Measurements from ENCODE around the gene LYPD1.

DNA sequence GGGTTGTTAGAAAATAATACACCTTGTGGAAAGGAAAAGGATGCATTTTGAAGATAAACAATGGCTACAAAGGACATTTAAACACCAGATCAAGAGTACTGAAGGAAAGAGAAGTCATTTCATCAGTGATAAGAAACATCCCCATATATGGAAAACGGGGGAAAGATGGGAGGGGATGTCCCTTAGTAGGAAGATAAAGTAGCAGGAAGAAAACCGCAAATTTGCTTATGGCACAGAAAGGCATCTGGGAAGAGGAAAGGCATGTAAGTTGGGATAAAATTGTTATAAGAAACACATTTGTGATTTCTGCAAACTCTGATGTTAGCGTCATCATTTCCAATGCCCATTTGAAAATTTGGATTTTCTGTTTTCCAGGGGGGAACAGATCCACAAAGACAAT, 10.5 kb upstream of the LYPD1 start:
- TF ChIP-seq, protein P1, sequence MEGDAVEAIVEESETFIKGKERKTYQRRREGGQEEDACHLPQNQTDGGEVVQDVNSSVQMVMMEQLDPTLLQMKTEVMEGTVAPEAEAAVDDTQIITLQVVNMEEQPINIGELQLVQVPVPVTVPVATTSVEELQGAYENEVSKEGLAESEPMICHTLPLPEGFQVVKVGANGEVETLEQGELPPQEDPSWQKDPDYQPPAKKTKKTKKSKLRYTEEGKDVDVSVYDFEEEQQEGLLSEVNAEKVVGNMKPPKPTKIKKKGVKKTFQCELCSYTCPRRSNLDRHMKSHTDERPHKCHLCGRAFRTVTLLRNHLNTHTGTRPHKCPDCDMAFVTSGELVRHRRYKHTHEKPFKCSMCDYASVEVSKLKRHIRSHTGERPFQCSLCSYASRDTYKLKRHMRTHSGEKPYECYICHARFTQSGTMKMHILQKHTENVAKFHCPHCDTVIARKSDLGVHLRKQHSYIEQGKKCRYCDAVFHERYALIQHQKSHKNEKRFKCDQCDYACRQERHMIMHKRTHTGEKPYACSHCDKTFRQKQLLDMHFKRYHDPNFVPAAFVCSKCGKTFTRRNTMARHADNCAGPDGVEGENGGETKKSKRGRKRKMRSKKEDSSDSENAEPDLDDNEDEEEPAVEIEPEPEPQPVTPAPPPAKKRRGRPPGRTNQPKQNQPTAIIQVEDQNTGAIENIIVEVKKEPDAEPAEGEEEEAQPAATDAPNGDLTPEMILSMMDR (IDR thresholded peaks at IDR 0.05 in 2 of 3, conservative IDR thresholded peaks at IDR 0.05 in 1 of 3; ENCODE audit: insufficient read depth in 2 of 3, low read depth in 1 of 3, low read length in 3 of 3), result no peak
- TF ChIP-seq ZNF133 (CRISPR knock-in tag; IDR thresholded peaks at IDR 0.05) (no peak), IRF2 (CRISPR knock-in tag; IDR thresholded peaks at IDR 0.05) (no peak), NR3C1 (CRISPR knock-in tag; IDR thresholded peaks at IDR 0.05) (no peak), MXI1 (IDR thresholded peaks at IDR 0.05; ENCODE audit: low read depth, low read length) (no peak), YBX1 (IDR thresholded peaks at IDR 0.05) (no peak), ZSCAN29 (IDR thresholded peaks at IDR 0.05) (no peak), POLR2A (conservative IDR thresholded peaks at IDR 0.05) (no peak), NR2C1 (IDR thresholded peaks at IDR 0.05) (no peak), NR2C1 (tag; IDR thresholded peaks at IDR 0.05) (no peak), EHMT2 (IDR thresholded peaks at IDR 0.05) (no peak), BRCA1 (IDR thresholded peaks at IDR 0.05) (no peak), BRCA1 (CRISPR knock-in tag; IDR thresholded peaks at IDR 0.05) (no peak)
